Neural cell (in vitro differentiated cells): ENCODE data around the gene EFR3B. TPM values are rescaled to one million over a fixed set of nuclear protein-coding genes. Genes with fewer than 3 reads are reported as not detected.

Experiments
- H2AFZ ChIP-seq: fragments of 200-600, 300-800 bp; sonication (generic), shearing (Covaris generic); 2 replicates; pipeline ENCODE4 v1.6.0; 2014; ENCODE audit warnings: low read depth, mild to moderate bottlenecking, antibody characterized with exemption, low read length, moderate library complexity
- H3F3A ChIP-seq: fragments of 200-600 bp; shearing (Covaris generic); 2 replicates; pipeline ENCODE4 v1.6.1; 2016; ENCODE audit warnings: mild to moderate bottlenecking, moderate library complexity, mixed read lengths, antibody characterized with exemption, low read length; ENCODE audit not compliant: insufficient read depth, poor library complexity, severe bottlenecking
- H3K27ac ChIP-seq: fragments of 200-600, 300-800 bp; sonication (generic), shearing (Covaris generic); 2 replicates; pipeline ENCODE4 v1.5.1; 2014; ENCODE audit warnings: mild to moderate bottlenecking, low read length, moderate library complexity
- H3K27me3 ChIP-seq: fragments of 300-800, 200-600 bp; sonication (generic), shearing (Covaris generic); 2 replicates; pipeline ENCODE4 v1.6.0; 2014; ENCODE audit warnings: mild to moderate bottlenecking, low read depth, low read length, moderate library complexity; ENCODE audit not compliant: insufficient read depth
- H3K36me3 ChIP-seq: fragments of 300-800, 200-600 bp; sonication (generic), shearing (Covaris generic); 2 replicates; pipeline ENCODE4 v1.5.1; 2014; ENCODE audit warnings: mild to moderate bottlenecking, antibody characterized with exemption, low read length, moderate library complexity; ENCODE audit not compliant: insufficient read depth
- H3K4me2 ChIP-seq: fragments of 300-800, 200-600 bp; sonication (generic), shearing (Covaris generic); 2 replicates; pipeline ENCODE4 v1.6.0; 2014; ENCODE audit warnings: mild to moderate bottlenecking, low read length
- H3K4me3 ChIP-seq: fragments of 300-800, 200-600 bp; sonication (generic), shearing (Covaris generic); 2 replicates; pipeline ENCODE4 v1.5.1; 2014; ENCODE audit warnings: mild to moderate bottlenecking, low read length, moderate library complexity
- H3K79me2 ChIP-seq: fragments of 200-600 bp; shearing (Covaris generic); replicated peaks from 2 replicates; pipeline ENCODE4 v1.6.0; 2014; ENCODE audit warnings: mild to moderate bottlenecking, low read length, moderate library complexity; ENCODE audit not compliant: insufficient read depth
- H3K9ac ChIP-seq: fragments of 300-800, 200-600 bp; sonication (generic), shearing (Covaris generic); 2 replicates; pipeline ENCODE4 v1.6.1; 2016; ENCODE audit warnings: mild to moderate bottlenecking, low read length, mixed read lengths
- H3K9me2 ChIP-seq: fragments of 200-600 bp; shearing (Covaris generic); 2 replicates; pipeline ENCODE4 v1.6.1; 2016; ENCODE audit warnings: mild to moderate bottlenecking, low read length, mixed read lengths; ENCODE audit not compliant: insufficient read depth
- H3K9me3 ChIP-seq: fragments of 200-600, 300-800 bp; sonication (generic), shearing (Covaris generic); 2 replicates; pipeline ENCODE4 v1.6.1; 2016; ENCODE audit warnings: mild to moderate bottlenecking, mixed run types, low read length, moderate library complexity, mixed read lengths
- H4K20me1 ChIP-seq: fragments of 200-600 bp; shearing (Covaris generic); 2 replicates; pipeline ENCODE4 v1.6.1; 2016; ENCODE audit warnings: mild to moderate bottlenecking, mixed run types; ENCODE audit not compliant: insufficient read depth
- EP300 ChIP-seq: fragments of 450-650 bp; conservative IDR thresholded peaks from 2 replicates; pipeline ENCODE4 v1.6.1; 2014; ENCODE audit warnings: antibody characterized with exemption, mild to moderate bottlenecking, moderate library complexity; ENCODE audit not compliant: poor library complexity, severe bottlenecking
- EZH2 ChIP-seq: fragments of 200-600, 300-800 bp; shearing (Covaris generic), sonication (generic); IDR thresholded peaks from 2 replicates; pipeline ENCODE4 v1.6.1; 2014; ENCODE audit warnings: antibody characterized with exemption, low read length, borderline replicate concordance, mild to moderate bottlenecking; ENCODE audit not compliant: insufficient read depth, poor library complexity, severe bottlenecking
- MXI1 ChIP-seq: fragments of 450-650 bp; conservative IDR thresholded peaks from 2 replicates; pipeline ENCODE4 v1.6.1; 2014; ENCODE audit warnings: antibody characterized with exemption, mild to moderate bottlenecking; ENCODE audit not compliant: poor library complexity, severe bottlenecking
- POLR2AphosphoS5 ChIP-seq: IDR thresholded peaks from 2 replicates; pipeline ENCODE4 v1.6.1; 2012
- RAD21 ChIP-seq: fragments of 450-650 bp; conservative IDR thresholded peaks from 2 replicates; pipeline ENCODE4 v1.6.1; 2014; ENCODE audit warnings: antibody characterized with exemption, mild to moderate bottlenecking, moderate library complexity
- REST ChIP-seq: IDR thresholded peaks from 2 replicates; pipeline ENCODE4 v1.6.1; 2012; ENCODE audit warnings: borderline replicate concordance
- SMC3 ChIP-seq: fragments of 450-650 bp; conservative IDR thresholded peaks from 2 replicates; pipeline ENCODE4 v1.6.1; 2014; ENCODE audit warnings: antibody characterized with exemption, mild to moderate bottlenecking, moderate library complexity; ENCODE audit not compliant: poor library complexity
- TAF1 ChIP-seq: IDR thresholded peaks from 2 replicates; pipeline ENCODE4 v1.6.1; 2012; ENCODE audit warnings: low read depth
- polyA plus RNA-seq: library from polyadenylated mRNA; depleted of rRNA; stranded (reverse); fragments of >200 nt; gene quantifications from 2 replicates; pipeline ENCODE4 v1.2.3, GENCODE V29; 2014
- TF ChIP-seq, protein P1 (sequence below): fragments of 450-650 bp; IDR thresholded peaks from 2 replicates; pipeline ENCODE4 v1.5.1; 2014; ENCODE audit warnings: antibody characterized with exemption, mild to moderate bottlenecking, moderate library complexity; ENCODE audit not compliant: poor library complexity, severe bottlenecking

The EFR3B gene
- polyA plus RNA-seq, 1 donor from 2014 or later = 29.3 TPM

- H3K27ac ChIP-seq = no peak overlapping the region
- H3K9me2 ChIP-seq = no peaks in the 10 kb centered on the region
- H3K9me3 ChIP-seq = no peaks in the 10 kb centered on the region
- no peak overlapping the region for H3K9ac ChIP-seq
- no peak overlapping the region for H3K4me3 ChIP-seq
- no peak for TF ChIP-seq REST
- no peak for TF ChIP-seq TAF1
- H2AFZ ChIP-seq = no peak overlapping the region
- H3K36me3 ChIP-seq = no peaks in the 10 kb centered on the region
- no peaks in the 10 kb centered on the region for H4K20me1 ChIP-seq
- no peak overlapping the region for H3K4me2 ChIP-seq
- no peaks in the 10 kb centered on the region for H3K27me3 ChIP-seq
- no peaks in the 10 kb centered on the region for H3K79me2 ChIP-seq
- no peaks in the 10 kb centered on the region for H3F3A ChIP-seq
Observed at GRCh38 chr2:25023333-25023732, 18.5 kb upstream of the EFR3B start.

DNA sequence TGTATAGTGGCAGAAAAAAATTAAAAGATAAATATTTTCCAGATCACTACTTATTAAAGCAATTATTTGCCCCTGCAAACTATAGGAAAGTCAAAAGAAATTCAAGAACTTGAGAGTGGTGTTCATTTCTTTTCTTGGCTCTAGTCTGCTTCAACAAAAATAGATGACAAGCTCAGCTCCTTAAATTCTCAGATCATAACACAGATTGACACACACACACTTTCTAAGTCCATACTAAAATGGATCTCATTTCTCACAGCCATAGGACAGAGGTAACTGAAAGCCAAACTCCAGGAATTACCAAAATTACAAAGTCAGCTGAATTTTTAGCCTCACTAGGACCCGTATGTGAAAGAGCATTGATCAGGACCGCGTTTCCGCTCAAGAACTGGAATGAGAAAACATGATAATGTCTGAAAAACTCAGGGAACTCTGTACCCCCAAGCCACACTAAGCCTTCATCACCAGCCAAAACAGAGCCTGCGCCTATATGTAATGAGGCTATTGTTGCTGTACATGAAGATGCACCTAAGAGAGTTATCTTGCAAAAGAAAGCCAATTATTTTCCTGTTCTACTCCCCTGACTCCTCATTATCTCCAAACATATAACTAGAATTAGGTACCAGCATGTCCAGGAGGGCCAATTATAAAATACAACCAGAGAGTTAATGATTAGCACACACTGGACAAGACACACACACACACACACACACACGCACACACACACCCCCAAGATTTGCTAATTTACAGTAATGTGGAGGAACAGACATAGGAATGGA is 16.5 kb upstream of the EFR3B start:
- TF ChIP-seq EP300 (no peak), RAD21 (no peak), REST (no peak), SMC3 (no peak), POLR2AphosphoS5 (no peak), EZH2 (no peak), MXI1 (no peak), TAF1 (no peak)
- TF ChIP-seq, protein P1, sequence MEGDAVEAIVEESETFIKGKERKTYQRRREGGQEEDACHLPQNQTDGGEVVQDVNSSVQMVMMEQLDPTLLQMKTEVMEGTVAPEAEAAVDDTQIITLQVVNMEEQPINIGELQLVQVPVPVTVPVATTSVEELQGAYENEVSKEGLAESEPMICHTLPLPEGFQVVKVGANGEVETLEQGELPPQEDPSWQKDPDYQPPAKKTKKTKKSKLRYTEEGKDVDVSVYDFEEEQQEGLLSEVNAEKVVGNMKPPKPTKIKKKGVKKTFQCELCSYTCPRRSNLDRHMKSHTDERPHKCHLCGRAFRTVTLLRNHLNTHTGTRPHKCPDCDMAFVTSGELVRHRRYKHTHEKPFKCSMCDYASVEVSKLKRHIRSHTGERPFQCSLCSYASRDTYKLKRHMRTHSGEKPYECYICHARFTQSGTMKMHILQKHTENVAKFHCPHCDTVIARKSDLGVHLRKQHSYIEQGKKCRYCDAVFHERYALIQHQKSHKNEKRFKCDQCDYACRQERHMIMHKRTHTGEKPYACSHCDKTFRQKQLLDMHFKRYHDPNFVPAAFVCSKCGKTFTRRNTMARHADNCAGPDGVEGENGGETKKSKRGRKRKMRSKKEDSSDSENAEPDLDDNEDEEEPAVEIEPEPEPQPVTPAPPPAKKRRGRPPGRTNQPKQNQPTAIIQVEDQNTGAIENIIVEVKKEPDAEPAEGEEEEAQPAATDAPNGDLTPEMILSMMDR = no peak
- Histone ChIP-seq H3K4me3 (no peak overlapping the region), H3K9me2 (no peaks in the 10 kb centered on the region), H3K27me3 (no peaks in the 10 kb centered on the region), H3K79me2 (no peaks in the 10 kb centered on the region), H3K36me3 (no peaks in the 10 kb centered on the region), H3K9ac (no peak overlapping the region), H3K27ac (no peak overlapping the region), H3F3A (no peaks in the 10 kb centered on the region), H4K20me1 (no peaks in the 10 kb centered on the region), H2AFZ (no peak overlapping the region), H3K9me3 (no peaks in the 10 kb centered on the region), H3K4me2 (no peak overlapping the region)
